ENCODE results near the gene DSCAML1.
"Not testable (repeated sequence)": the region's sequence is repeated elsewhere in the genome, so short reads cannot be mapped to it uniquely, and the experiment has no call there.

The DSCAML1 gene

DNA sequence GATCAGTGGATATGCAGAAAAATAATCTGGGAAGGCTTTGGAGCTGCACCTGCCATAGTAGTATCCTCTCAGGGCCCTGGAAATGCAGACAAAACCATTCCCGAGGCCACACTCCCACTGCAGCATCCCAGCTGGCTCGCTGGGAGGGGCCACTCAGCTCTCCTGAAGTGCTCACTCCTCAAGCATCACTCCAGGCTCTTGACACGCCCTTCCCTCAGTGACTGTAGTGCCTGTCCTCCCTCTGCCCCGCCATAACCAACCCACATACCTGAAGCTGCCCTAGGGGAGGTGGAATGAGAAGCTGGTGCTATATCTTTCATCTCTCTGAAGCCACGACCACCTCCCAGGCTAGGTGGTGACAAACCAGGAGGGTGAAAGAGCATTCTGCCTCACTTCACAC lies 4.8 kb downstream of the DSCAML1 start:
- no peak for DNase-seq

DNA sequence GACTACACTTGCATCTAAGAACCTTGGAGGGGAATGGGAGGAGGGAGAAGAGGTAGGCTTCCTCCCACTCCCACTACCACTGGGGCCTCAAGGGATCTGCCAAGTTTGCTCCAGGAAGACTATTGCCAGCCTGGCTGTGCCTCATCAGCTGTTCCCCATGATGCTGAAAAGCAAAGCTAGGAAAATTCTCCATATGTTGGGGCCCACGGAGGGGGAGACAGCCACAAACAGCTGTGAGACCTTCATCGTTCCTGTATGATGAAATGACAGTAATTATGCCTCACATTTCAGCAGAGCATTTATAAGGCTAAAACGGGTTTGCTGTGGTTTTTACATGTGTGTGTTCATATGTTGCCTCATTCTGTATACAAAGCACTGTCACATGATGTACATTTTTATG lies 6.7 kb downstream of the DSCAML1 start:
- DNase-seq: no peak

DNA sequence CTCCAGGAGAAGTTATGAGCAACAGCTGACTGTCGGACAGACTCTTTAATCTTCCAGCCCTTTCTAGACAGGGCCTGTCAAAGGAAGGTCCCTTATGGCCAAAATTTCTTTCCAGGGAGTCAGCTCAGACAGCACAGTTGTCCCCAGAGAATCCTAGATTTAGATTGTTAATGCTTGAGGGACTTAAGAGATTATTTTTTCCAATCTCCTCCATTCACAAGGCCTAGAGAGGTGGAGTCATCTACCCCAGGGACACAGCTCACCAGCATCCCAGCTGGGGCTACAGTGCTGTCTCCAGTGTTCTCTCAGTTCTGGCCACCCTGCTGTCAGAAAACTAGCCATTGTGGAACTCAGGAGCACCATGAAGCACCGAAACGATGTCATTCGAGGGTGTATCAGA lies 7.8 kb downstream of the DSCAML1 start:
- DNase-seq: no peak

DNA sequence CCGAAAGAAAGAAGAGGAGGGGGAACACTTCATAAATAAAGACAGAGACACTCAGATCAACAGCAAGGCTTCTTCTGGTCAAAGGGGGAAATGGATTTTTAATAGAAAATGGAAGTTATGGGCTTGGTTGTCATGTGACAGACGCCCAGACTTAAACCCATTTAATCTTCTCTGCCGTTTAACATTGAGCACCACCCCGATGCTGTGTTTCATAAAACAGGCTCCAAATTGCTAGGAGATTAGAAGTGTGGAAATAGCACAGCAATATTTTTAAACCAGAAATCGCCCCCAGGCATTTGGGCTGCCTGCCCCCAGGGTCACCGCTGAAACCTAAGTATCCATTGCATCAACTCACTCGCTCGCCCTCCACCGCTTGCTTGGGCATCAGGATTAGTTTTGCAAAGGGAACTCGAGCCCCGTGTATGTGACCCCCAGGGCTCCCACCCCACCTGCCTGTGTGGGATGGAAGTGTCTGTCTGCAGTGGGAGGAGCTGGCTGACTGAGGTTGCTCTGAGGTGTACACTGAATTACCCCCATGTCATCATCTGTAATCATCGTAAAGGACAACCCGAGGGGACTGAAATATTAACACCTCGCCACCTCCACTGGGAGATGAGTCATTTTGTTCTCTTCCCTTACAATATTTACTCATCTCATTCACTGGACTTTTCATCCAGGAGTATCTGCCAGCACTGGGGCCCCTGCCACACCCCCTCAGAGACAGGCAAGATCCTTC lies 10.7 kb downstream of the DSCAML1 start:
- DNase-seq: no peak

DNA sequence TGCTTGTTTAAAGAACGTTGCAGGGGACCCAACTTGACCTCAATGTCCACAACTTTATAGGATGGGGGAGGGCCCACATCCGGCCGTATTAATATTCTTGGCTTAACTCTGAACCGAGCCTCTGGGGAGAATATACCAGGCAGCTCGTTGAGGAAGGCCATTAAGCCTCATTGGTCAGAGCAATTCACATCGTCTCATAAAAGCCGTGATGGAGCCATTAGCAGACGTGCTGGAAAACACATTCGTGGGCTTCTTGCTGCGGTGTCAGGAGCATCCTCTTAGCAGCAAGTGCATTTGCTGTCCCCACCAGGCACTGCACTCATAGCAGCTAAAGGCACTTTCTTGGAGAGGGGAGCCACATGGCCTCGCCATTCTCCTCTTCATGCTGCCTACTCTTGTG lies 14.9 kb downstream of the DSCAML1 start:
- DNase-seq: no peak

DNA sequence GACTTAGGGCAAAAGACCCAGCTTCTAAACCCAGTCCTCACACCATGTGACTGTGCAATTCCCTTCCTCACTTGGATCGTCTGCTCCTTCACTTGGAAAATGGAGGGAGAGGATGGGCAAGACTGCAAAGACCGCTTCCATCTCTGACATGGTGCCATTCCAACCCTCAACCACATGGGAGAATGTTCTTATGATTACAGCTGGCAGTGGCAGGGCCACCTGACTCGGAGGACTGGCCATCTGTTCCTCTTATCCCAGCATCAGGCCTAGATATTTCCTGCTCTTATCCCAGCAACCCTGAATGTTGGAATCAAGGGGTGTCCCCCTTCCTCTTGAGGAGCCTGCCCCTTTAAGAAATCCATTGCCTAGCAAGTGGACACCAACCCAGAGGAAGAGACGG lies 15.4 kb downstream of the DSCAML1 start:
- no peak for DNase-seq

DNA sequence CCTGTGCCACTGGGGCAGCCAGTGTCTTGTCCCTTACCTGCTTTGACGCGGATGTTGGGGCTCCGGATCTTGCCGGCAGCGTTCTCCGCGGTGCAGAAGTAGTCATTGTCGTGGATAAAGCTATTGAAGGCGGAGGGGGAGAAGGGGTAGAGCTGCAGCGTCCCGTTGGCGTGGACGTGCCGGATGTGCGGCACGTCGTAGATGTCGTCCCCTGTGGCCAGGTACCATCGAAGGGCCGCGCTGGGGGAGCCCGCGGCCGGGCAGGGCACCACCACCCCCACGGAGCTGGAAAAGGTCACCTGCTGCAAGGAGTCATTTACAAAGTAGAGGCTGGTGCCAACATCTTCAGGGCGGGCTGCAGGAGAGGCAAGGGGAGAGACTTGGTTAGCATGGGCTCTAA lies 16.6 kb downstream of the DSCAML1 start:
- no peak for DNase-seq

DNA sequence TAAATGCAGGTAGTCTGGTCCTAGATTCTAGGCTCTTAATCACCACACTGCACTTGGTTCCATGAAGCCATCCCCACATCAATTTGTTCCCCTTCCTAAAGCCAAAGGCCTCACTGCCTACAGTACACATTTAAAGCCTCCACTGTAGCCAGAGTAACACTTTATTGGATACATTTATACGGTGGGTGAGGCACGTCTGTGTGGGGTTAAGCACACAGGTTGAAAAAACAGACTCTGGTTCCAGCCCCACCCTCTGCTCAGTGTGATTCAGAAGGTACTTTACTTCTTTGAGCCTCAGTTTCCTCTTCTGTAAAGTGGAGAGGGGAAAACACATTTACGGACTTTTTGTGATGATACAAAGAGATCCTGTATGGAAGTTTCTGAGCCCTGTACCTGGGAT lies 22.5 kb downstream of the DSCAML1 start:
- DNase-seq: no peak

DNA sequence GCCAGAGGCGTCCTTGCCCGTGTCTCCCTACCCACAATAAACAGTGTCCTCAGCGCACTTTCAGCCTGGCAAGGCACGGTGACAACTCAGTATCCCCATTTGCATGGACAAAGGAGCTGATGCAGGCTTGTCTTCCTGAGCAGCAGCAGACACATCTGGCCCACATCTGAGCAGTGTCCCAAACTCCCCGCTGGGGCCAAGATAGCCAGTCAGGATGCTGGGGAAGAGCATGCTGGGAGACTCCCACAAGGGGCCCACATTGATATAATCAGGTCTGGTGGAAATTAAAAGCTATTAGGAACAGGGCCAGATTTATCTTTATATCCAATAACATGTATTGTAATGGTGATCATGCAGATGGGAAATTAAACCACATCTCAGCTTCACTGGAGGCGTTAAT lies 24.7 kb downstream of the DSCAML1 start:
- DNase-seq: no peak

DNA sequence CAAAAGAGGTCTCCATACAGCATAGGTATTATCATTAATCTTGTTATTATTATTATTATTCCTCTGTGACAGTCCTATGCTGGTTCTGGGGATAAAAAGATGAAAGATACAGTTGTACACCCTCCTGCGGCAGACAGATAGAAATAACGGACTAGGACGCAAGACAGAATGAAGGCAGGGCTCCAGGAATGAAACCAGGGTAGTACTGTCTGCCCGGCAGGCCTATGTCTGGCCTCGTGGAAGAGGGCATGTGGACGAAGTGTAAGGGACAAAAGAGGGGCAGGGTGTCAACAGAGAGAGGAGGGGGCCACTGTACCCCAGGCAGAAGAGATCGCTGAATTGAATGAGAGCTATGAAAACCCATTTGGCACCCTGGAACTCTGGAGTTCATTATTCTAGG lies 25.2 kb downstream of the DSCAML1 start:
- DNase-seq: no peak

DNA sequence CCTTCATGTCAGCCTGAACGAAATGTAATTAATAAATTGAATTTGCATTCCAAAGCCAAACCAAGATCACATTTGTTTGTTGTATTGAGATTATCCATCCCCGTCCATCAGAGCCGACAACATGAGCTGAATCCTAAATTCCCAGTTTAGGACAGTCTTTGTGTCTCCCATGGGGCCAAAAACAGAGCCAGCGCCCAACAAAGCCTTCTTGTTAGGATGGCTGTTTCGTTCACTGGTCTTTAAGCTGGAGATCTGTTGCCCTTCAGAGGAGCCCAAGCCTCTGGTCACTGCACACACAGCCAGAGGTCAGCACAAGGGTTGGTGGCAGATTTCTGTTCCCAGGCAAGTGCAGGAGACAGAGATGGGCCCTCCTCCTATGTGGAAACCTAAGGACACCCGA lies 25.8 kb downstream of the DSCAML1 start:
- DNase-seq: no peak

DNA sequence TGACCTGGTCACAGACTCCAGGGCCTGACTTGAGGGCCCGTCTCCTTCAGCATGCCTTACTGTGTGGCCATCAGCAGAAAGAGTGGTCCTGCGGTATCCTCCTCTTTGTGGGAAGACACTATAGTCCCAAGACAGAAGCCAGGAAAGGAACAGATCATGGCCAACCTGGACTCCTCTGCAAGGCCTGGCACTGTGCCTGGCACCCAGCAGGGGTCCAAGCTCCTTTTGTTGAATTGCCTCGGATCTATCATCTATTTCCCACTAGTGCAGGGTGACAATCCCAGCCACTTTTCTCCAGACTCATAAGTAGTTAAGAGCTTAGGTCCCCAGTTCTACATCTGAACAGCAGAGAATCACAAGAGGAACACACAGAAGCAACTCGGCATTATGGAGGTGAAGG lies 27.0 kb downstream of the DSCAML1 start:
- no peak for DNase-seq

DNA sequence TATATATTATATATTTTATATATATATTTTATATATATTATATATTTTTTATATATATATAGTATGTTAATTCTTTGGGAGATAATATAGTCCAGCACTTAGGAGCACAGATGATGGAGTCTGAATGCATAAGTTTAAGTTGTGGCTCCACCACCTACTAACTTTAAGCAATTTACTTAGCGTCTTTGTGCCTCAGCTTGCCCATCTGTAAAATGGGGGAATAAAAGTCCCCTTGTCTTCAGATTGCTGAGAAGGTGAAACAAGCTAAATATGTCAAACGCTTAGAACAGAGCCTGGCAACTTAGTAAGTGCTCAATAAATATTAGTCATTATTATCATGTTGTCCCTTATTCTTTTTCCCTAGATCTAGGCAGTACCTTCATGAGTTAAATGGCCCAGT lies 27.5 kb downstream of the DSCAML1 start:
- no peak for DNase-seq

DNA sequence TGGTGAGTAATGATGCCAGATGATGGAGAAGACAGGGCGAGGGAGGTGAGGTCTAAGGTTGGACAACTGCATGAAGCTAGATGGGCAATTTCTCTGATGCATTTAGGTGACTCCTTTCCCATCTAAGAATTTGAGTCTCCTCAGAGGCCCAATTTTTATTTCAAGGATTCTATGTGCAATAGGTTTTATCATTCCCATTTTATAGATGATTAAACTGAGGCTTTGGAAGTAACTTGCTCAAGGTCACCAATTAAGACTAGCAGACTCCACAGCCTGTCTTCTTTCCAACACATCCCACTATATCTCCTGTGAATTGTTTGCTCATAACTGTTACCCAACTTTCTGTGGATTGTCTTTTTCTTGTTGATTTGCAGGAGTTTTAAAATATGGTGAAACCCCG lies 28.5 kb downstream of the DSCAML1 start:
- no peak for DNase-seq

DNA sequence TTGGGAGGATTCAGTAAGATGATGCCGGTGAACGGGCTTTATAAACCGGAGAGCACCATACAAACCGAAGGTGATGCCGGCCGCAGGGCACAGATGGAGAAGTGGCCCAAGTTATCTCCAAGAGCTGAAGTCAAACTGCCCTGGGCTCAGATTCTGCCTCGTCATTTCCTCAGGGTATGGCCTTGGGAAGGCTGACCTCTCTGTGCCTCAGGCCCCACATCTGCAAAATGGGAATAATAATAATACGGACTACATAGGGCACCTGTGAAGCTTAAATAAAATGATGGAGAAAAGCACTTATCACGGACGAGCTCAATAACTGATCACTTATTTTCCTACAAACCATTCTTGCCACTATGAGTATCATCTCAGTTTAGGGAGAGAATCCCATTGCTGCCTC lies 29.9 kb downstream of the DSCAML1 start:
- no peak for DNase-seq

DNA sequence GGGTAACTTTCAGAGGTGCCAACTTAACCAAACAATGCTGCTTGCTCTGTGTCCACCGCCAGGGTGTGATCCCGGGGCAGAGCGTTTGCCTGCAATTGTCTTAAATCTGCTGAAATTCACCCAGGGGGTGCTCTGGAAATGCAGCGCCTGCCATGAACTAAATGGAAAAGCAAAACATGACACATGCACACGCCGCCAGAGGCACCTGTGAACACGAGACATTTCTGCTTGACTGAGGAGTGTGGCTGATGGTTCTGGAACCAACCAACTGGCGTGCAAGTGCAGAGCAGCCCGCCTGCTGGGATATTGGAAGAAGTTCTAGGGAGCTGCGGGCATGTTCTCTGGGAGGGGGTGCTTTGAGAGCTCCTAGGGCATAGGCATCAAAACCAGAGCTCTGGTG lies 30.4 kb downstream of the DSCAML1 start:
- no peak for DNase-seq

DNA sequence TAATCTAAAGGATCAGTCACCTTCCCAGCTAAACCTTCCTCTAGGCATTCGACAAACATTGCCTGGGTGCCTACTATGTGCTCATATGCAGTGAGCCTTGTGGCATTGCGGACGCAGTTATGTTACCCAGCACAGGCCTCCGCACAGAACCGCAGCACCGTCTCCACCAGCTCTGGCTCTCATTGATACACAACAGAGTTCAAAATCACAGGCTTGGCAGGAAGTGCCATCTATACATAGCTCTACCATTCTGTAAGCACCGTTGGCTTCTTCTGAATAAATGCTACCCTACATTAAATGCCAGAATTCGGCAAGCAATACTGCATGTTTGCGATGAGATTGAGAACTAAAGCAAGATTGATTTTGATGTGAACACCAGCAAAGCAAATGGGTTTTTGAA lies 31.0 kb downstream of the DSCAML1 start:
- DNase-seq: no peak

DNA sequence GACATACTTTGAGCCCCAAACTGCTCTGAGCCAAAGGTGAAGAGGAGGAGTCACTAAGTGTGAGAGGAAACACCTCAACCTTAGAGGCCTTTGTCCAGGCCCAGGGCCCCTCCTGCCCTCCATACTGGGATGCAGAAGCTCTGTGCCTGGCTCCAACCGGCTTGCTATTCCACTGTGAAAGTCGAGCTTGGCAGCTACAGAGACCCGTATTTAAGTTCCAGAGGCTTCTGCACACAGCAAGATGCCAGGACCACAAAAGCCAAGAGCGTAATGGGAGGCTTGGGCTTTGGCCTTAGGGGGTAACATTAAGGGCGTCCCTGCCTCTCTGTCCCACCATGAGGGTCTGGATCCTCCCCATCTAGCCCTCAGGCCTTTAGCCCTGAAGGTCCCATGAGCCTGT lies 31.9 kb downstream of the DSCAML1 start:
- DNase-seq: no peak

DNA sequence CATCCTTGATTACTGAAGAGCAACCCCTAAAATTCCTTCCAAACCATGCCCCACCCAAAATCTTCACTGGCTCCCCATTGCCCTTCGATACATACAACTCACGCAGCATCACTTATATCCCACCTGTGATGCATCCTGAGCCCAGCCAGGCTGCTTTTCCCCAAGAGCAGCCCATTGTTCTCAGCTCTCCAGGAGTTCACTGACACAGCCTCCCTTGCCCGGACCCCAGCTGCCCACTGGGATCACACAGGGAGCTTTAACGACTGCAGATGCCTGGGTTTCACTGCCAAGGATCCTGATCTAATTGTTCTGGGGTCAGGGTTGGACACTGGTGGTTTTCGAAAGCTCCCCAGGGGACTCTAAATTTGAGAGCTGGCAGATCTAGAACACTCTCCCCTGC lies 33.6 kb downstream of the DSCAML1 start:
- DNase-seq: not testable (repeated sequence)

DNA sequence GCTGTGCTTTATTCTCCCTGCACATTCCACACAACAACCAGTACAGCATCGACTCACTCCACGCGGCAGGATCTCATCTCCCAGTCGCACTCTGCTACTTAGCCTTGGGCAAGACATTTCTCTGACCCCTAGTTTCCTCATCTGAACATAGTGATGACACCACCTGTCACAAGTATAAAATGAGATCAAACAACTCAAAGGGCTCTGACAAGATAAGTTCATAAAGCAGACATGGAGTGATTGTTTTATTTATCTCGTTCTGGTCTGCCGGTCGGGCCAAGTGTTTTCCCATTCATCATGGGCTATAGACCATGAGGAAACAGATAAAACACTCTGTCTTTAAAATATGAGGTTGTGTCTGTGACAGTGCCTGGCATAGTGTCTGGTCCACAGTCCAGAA lies 35.0 kb downstream of the DSCAML1 start:
- no peak for DNase-seq

DNA sequence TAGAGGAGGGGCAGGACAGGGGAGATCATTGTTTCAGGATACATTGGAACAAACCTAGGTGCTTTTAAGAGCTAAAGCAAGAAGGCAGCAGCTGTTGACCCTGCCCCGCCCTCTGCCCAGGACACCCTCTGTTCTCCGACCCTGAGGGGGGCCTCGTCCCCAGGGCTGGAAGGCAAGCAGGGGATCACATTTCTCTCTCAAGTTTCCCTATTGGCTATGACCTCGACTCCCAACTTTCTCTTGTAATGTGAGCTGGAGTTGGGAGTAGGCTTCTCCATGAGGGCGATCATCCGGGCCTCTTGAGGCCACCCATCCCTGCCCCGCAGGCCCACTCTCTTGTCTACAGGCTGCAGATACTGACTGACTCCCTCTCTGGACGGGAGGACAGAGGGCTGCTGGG lies 37.7 kb downstream of the DSCAML1 start:
- DNase-seq: no peak

DNA sequence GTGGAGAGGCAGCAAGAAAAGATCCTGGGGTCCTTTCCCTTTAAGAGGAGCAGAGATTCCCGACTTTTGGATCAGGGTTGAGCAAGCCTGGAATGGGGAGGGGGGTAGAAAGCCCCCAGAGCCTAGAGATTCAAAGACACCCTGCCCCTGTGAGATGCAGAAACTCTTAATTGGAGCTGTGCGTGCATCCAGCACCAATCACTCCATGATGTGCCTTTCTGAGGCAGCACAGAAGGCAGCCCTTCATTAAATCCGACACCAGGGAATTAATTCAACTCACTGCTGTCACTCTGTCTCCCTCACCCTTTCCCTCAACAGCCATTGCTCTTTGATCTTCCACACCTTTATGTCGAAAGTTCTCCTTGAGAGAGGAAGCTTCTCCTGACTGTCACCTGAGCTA lies 43.0 kb downstream of the DSCAML1 start:
- DNase-seq: no peak

DNA sequence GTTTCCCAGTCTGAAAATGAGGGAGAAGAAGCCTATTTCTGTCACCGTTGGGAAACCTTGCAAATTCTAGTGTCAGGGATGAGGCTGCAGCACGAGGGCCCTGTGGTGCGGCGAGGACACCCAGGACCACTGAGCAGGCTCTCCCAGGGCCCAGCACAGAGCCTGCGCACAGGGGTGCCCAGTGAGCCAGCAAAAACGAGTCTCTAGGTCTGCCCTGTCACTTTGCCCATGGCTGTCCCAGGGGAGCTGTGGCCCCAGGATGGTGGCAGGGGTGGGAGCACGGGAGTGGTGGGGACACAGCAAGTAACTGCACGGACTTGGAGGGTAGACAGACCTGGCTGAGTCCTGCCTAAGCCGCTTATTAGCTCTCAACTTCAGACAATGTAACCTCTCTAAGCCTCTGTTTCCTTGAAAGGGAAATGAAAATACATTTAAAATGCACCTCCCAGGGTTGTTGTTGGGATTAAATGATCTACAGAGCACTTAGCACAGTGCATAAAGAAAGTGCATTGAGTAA lies 44.2 kb downstream of the DSCAML1 start:
- no peak for DNase-seq

DNA sequence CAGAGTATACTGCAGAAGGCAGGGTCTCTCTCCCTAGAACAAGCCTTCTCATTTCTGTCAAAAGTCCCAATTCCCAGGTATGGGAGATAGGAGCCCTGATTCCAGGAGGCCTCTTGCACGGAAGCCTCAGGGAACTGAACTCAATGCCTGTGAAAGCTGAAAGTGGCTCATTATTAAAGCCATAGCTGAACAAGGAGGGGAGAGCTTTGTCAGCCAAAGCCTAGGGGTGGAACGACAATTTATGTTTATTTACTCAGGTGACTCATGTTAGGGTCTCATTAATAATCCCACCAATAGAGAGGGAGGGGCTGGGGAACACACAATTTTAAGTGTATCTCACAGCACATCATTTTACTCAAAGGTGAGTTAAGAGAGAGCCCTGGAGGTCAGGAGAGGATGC lies 44.9 kb downstream of the DSCAML1 start:
- no peak for DNase-seq

DNA sequence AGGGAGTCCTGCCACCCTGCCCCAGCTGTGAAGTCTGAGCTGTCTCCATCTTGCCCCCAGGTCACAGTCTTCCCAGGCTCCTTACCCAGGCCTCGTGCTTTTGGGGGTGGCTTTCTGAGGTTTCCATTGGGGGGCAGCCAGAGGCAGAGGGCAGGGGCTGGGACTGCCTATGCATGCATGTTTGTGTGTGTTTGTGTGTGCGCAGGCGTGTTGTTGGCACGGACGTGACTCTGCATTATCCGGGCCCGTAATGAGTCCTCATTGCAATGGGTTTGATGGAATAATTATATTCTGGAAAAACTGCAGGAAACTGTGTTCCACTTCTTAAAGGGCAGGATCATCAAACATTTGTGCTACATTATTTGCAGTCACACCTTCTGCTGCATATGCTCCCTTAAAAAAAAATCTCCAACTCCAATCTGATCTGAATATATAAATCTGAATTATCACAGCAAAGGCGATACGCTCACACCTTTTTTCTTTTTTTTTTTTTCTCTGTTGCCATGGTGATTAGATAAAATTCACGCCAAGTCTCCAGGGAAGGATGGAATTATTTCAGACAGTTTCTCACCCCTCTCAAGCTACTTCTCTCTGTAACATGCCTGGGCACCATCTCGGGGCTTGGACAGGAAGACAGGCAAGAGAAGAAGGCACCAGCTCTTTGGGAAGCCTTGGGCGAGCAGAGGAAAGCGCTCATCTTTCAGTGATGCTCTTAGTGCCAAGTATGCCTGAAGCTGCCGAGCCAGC lies 45.9 kb downstream of the DSCAML1 start:
- DNase-seq: no peak

Measured in effector CD8-positive, alpha-beta T cell (primary cell).